Neuronal stem cell (in vitro differentiated cells): ENCODE results near the gene CBX3.

Experiments
- DNase-seq: peaks from one replicate; pipeline ENCODE4 v3.0.0-alpha.2; 2013; ENCODE audit warnings: low spot score
- H2AFZ ChIP-seq: one replicate; pipeline ENCODE4 v1.6.1; 2013; ENCODE audit warnings: mild to moderate bottlenecking, low read length, inconsistent platforms
- H2AK5ac ChIP-seq: 2 replicates; pipeline ENCODE4 v1.6.1; 2013; ENCODE audit warnings: low read depth, mild to moderate bottlenecking, inconsistent platforms, low read length, moderate library complexity, mixed read lengths
- H2BK120ac ChIP-seq: 2 replicates; pipeline ENCODE4 v1.6.1; 2013; ENCODE audit warnings: low read depth, mild to moderate bottlenecking, inconsistent platforms, low read length, moderate library complexity, mixed read lengths
- H2BK12ac ChIP-seq: one replicate; pipeline ENCODE4 v1.6.1; 2013; ENCODE audit warnings: low read length, inconsistent platforms
- H2BK15ac ChIP-seq: 2 replicates; pipeline ENCODE4 v1.6.1; 2013; ENCODE audit warnings: mild to moderate bottlenecking, low read length, inconsistent platforms, mixed read lengths
- H2BK5ac ChIP-seq: one replicate; pipeline ENCODE4 v1.6.1; 2013; ENCODE audit warnings: inconsistent platforms, mild to moderate bottlenecking, low read length, moderate library complexity
- H3K14ac ChIP-seq: one replicate; pipeline ENCODE4 v1.6.1; 2013; ENCODE audit warnings: low read length, inconsistent platforms
- H3K18ac ChIP-seq: 2 replicates; pipeline ENCODE4 v1.6.1; 2013; ENCODE audit warnings: low read length, inconsistent platforms
- H3K23ac ChIP-seq: 2 replicates; pipeline ENCODE4 v1.6.1; 2013; ENCODE audit warnings: low read depth, mild to moderate bottlenecking, mixed read lengths, low read length, inconsistent platforms; ENCODE audit not compliant: poor library complexity
- H3K27ac ChIP-seq: replicated peaks from 3 replicates; pipeline ENCODE4 v1.5.1; 2013; ENCODE audit warnings: low read length, inconsistent platforms
- H3K27me3 ChIP-seq, 3 experiments: 2 replicates each; pipeline ENCODE4 v1.6.1; 2013; ENCODE audit warnings: low read length in 3 of 3, mild to moderate bottlenecking in 2 of 3, inconsistent platforms in 1 of 3, low read depth in 1 of 3, mixed read lengths in 1 of 3, moderate library complexity in 1 of 3; ENCODE audit not compliant: control insufficient read depth in 3 of 3, insufficient read depth in 3 of 3
- H3K36me3 ChIP-seq, 2 donors: replicated peaks in 1 of 2; 2 replicates each; pipeline ENCODE4 v1.6.1; 2013; ENCODE audit warnings: low read length in 2 of 2; ENCODE audit not compliant: control insufficient read depth in 2 of 2, insufficient read depth in 2 of 2
- H3K4ac ChIP-seq: 2 replicates; pipeline ENCODE4 v1.6.1; 2013; ENCODE audit warnings: inconsistent platforms, mild to moderate bottlenecking, low read length, moderate library complexity
- H3K4me1 ChIP-seq, 2 donors: 1 replicate in 1 of 2; 2 replicates in 1 of 2; pipeline ENCODE4 v1.6.1; 2013; ENCODE audit warnings: low read length in 2 of 2, low read depth in 1 of 2; ENCODE audit not compliant: control insufficient read depth in 2 of 2, insufficient read depth in 1 of 2
- H3K4me2 ChIP-seq: one replicate; pipeline ENCODE4 v1.6.1; 2013; ENCODE audit warnings: mild to moderate bottlenecking, low read length, inconsistent platforms; ENCODE audit not compliant: insufficient read depth, poor library complexity, severe bottlenecking
- H3K4me3 ChIP-seq, 2 donors: 2 replicates each; pipeline ENCODE4 v1.5.1; 2013; ENCODE audit warnings: low read length in 2 of 2, mild to moderate bottlenecking in 2 of 2, inconsistent platforms in 1 of 2, moderate library complexity in 1 of 2
- H3K79me1 ChIP-seq: one replicate; pipeline ENCODE4 v1.6.1; 2013; ENCODE audit warnings: low read depth, mild to moderate bottlenecking, inconsistent platforms, low read length, moderate library complexity
- H3K9ac ChIP-seq: one replicate; pipeline ENCODE4 v1.6.1; 2013; ENCODE audit warnings: mild to moderate bottlenecking, low read depth, low read length, inconsistent platforms; ENCODE audit not compliant: poor library complexity
- H3K9me3 ChIP-seq, 2 donors: replicated peaks in 1 of 2; 2 replicates each; pipeline versions ENCODE3 to v1.6.1; 2013; ENCODE audit warnings: low read length in 2 of 2, mild to moderate bottlenecking in 2 of 2, inconsistent platforms in 1 of 2, low read depth in 1 of 2, mixed read lengths in 1 of 2, moderate library complexity in 1 of 2; ENCODE audit not compliant: control insufficient read depth in 2 of 2, insufficient read depth in 1 of 2
- H4K8ac ChIP-seq: one replicate; pipeline ENCODE4 v1.6.1; 2013; ENCODE audit warnings: low read depth, mild to moderate bottlenecking, inconsistent platforms, low read length, moderate library complexity
- H4K91ac ChIP-seq: one replicate; pipeline ENCODE4 v1.6.1; 2013; ENCODE audit warnings: low read length, low read depth, mild to moderate bottlenecking, inconsistent platforms; ENCODE audit not compliant: poor library complexity
- WGBS, 2 donors: extraction: QIAGEN DNeasy Blood & Tissue Kit; methylation state at CpG; one replicate each; pipeline ENCODE4 v1.1.7; 2013; ENCODE audit warnings: missing lambda C conversion rate in 2 of 2, mixed read lengths in 1 of 2; ENCODE audit not compliant: insufficient read length in 2 of 2, insufficient replicate concordance in 1 of 2; ENCODE audit errors: extremely low coverage in 2 of 2; 5-methylcytosine and 5-hydroxymethylcytosine counted together

Gene CBX3

GRCh38 chr7:26180792-26181198 lies 20.8 kb upstream of the CBX3 start:
- no peak overlapping the region for H3K27ac ChIP-seq
- H2BK120ac ChIP-seq: no peak overlapping the region
- no peak overlapping the region for H2AFZ ChIP-seq
- no peak overlapping the region for H2BK12ac ChIP-seq
- no peak overlapping the region for H2AK5ac ChIP-seq
- H3K4me3 ChIP-seq: no peak overlapping the region
- H3K4me1 ChIP-seq: no peaks in the 10 kb centered on the region
- H3K27me3 ChIP-seq: no peaks in the 10 kb centered on the region
- H3K4me2 ChIP-seq: no peak overlapping the region
- no peak overlapping the region for H3K23ac ChIP-seq
- H3K36me3 ChIP-seq: no peaks in the 10 kb centered on the region
- no peak overlapping the region for H4K91ac ChIP-seq
- H3K4ac ChIP-seq: no peak overlapping the region
- no peak overlapping the region for H3K9ac ChIP-seq
- H2BK15ac ChIP-seq: no peak overlapping the region
- H3K14ac ChIP-seq: no peak overlapping the region
- no peak overlapping the region for H3K18ac ChIP-seq
- no peak overlapping the region for H2BK5ac ChIP-seq
- H3K79me1 ChIP-seq: no peaks in the 10 kb centered on the region
- H3K9me3 ChIP-seq: peaks cover 0 to 4% of the 10 kb centered on the region in 2 donors
- H4K8ac ChIP-seq: no peak overlapping the region
- no CpG with 5 or more reads among the region's 5 CpGs for WGBS, 2 donors
- no peak for DNase-seq

- no peak overlapping the region for H2AFZ ChIP-seq
- no peak overlapping the region for H4K8ac ChIP-seq
- DNase-seq: no peak
- no peak overlapping the region for H2BK12ac ChIP-seq
- no peaks in the 10 kb centered on the region for H3K27me3 ChIP-seq
- no peak overlapping the region for H2BK5ac ChIP-seq
- no peak overlapping the region for H3K18ac ChIP-seq
- H2AK5ac ChIP-seq: no peak overlapping the region
- H3K4me1 ChIP-seq: no peaks in the 10 kb centered on the region
- no peak overlapping the region for H3K9ac ChIP-seq
- H3K23ac ChIP-seq: no peak overlapping the region
- H2BK120ac ChIP-seq: no peak overlapping the region
- H3K4me3 ChIP-seq: no peak overlapping the region
- no peak overlapping the region for H2BK15ac ChIP-seq
- H3K14ac ChIP-seq: no peak overlapping the region
- no CpG with 5 or more reads among the region's 3 CpGs for WGBS, 2 donors
- H3K4me2 ChIP-seq: no peak overlapping the region
- H3K27ac ChIP-seq: no peak overlapping the region
- H3K4ac ChIP-seq: no peak overlapping the region
- no peak overlapping the region for H4K91ac ChIP-seq
- peaks cover 0 to 2% of the 10 kb centered on the region in 2 donors for H3K36me3 ChIP-seq
- H3K9me3 ChIP-seq: peaks cover 0 to 4% of the 10 kb centered on the region in 2 donors
- no peaks in the 10 kb centered on the region for H3K79me1 ChIP-seq
Observed at GRCh38 chr7:26181474-26182227, 19.9 kb upstream of the CBX3 start.

DNA sequence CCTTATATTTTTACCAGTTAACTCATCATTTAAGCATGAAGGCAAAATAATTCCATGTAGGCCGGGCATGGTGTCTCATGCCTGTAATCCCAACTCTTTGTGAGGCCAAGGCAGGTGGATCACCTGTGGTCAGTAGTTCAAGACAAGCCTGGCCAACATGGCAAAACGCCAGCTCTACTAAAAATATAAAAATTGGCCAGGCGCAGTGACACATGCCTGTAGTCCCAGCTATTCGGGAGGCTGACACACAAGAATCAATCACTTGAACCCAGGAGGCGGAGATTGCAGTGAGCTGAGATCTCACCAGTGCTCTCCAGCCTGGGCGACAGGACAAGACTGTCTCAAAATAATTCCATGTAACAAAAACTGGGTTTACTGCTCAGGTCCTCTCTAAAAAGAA lies 19.3 kb upstream of the CBX3 start:
- no peaks in the 10 kb centered on the region for H3K27me3 ChIP-seq
- no peak overlapping the region for H3K23ac ChIP-seq
- H3K79me1 ChIP-seq: no peaks in the 10 kb centered on the region
- no peak overlapping the region for H2BK5ac ChIP-seq
- H2AK5ac ChIP-seq: no peak overlapping the region
- H3K14ac ChIP-seq: no peak overlapping the region
- peaks cover 0 to 4% of the 10 kb centered on the region in 2 donors for H3K9me3 ChIP-seq
- H3K36me3 ChIP-seq: peaks cover 0 to 6% of the 10 kb centered on the region in 2 donors
- no peak overlapping the region for H4K91ac ChIP-seq
- H3K27ac ChIP-seq: no peak overlapping the region
- no peak overlapping the region for H3K18ac ChIP-seq
- no CpG with 5 or more reads among the region's 6 CpGs for WGBS, 2 donors
- H3K4me2 ChIP-seq: no peak overlapping the region
- H4K8ac ChIP-seq: no peak overlapping the region
- no peak for DNase-seq
- no peak overlapping the region for H2BK15ac ChIP-seq
- no peak overlapping the region for H2BK120ac ChIP-seq
- H3K4me3 ChIP-seq: no peak overlapping the region
- no peaks in the 10 kb centered on the region for H3K4me1 ChIP-seq
- no peak overlapping the region for H3K4ac ChIP-seq
- no peak overlapping the region for H2BK12ac ChIP-seq
- H3K9ac ChIP-seq: no peak overlapping the region
- no peak overlapping the region for H2AFZ ChIP-seq

GRCh38 chr7:26182706-26183105 lies 18.8 kb upstream of the CBX3 start:
- no peak overlapping the region for H3K18ac ChIP-seq
- WGBS, 2 donors: no CpG with 5 or more reads among the region's 8 CpGs

More at GRCh38 chr7:26182706-26183105, 18.8 kb upstream of the CBX3 start:
- Histone ChIP-seq H3K4ac (no peak overlapping the region), H3K9ac (no peak overlapping the region), H3K27ac (no peak overlapping the region), H4K91ac (no peak overlapping the region), H2AK5ac (no peak overlapping the region), H2BK5ac (no peak overlapping the region), H2BK120ac (no peak overlapping the region), H3K4me1 (no peaks in the 10 kb centered on the region), H3K27me3 (no peaks in the 10 kb centered on the region), H3K23ac (peak overlapping the region; percentile 48), H3K9me3 (peaks cover 0 to 2% of the 10 kb centered on the region in 2 donors), H3K4me3 (no peak overlapping the region), H3K4me2 (no peak overlapping the region), H2BK12ac (no peak overlapping the region), H4K8ac (no peak overlapping the region), H2BK15ac (no peak overlapping the region), H3K79me1 (no peaks in the 10 kb centered on the region), H3K14ac (no peak overlapping the region), H3K36me3 (peaks cover under 1 to 10% of the 10 kb centered on the region in 2 donors), H2AFZ (no peak overlapping the region)
- no peak for DNase-seq
